Upper lobe of left lung (tissue), 6 donors: ENCODE results near the gene MMP11. TPM values are rescaled to one million over a fixed set of nuclear protein-coding genes. Genes with fewer than 3 reads are reported as not detected.
A peak's percentile ranks its signal among the peaks of the same experiment; 100 is the strongest.

Source experiments
- ATAC-seq, 2 donors: fragments of 200-7000 bp; cut with Tn5 transposase; one replicate each; pipeline ENCODE4 v1.9.1; 2022; ENCODE audit warnings: mild to moderate bottlenecking in 2 of 2, moderate library complexity in 2 of 2; ENCODE audit not compliant: low FRiP score in 2 of 2
- DNase-seq, 2 donors: peaks; one replicate each; pipeline ENCODE4 v3.0.0-alpha.2; 2019 to 2020
- H3K27ac ChIP-seq, 4 donors: fragments of 200-600 bp; sonication (generic); one replicate each; pipeline ENCODE4 v1.5.1; 2016 to 2019
- H3K27me3 ChIP-seq, 4 donors: fragments of 200-600 bp; sonication (generic); one replicate each; pipeline ENCODE4 v1.5.1; 2017 to 2019
- H3K36me3 ChIP-seq, 4 donors: fragments of 200-600 bp; sonication (generic); one replicate each; pipeline ENCODE4 v1.5.1; 2016 to 2019
- H3K4me1 ChIP-seq, 4 donors: fragments of 200-600 bp; sonication (generic); one replicate each; pipeline ENCODE4 v1.5.1; 2018 to 2019
- H3K4me3 ChIP-seq, 4 donors: fragments of 200-600 bp; sonication (generic); one replicate each; pipeline ENCODE4 v1.5.1; 2017 to 2019; ENCODE audit warnings: mild to moderate bottlenecking in 2 of 4, moderate library complexity in 1 of 4
- H3K9me3 ChIP-seq, 4 donors: fragments of 200-600 bp; sonication (generic); one replicate each; pipeline ENCODE4 v1.5.1; 2018 to 2019
- CTCF ChIP-seq, 6 experiments: fragments of 450-650 bp in 4 of 6; fragments of 200-600 bp in 2 of 6; sonication (generic) in 2 of 6; IDR thresholded peaks; one replicate each; pipeline ENCODE4 v1.5.1; 2016 to 2019; ENCODE audit warnings: antibody characterized with exemption in 6 of 6
- EP300 ChIP-seq, 4 donors: sonication (generic); formaldehyde crosslinking; IDR thresholded peaks; one replicate each; pipeline ENCODE4 v1.5.1; 2017; ENCODE audit warnings: antibody characterized with exemption in 4 of 4, control low read depth in 2 of 4
- POLR2A ChIP-seq, 4 donors: fragments of 450-650 bp; IDR thresholded peaks; one replicate each; pipeline ENCODE4 v1.5.1; 2016 to 2017; ENCODE audit warnings: antibody characterized with exemption in 4 of 4, mild to moderate bottlenecking in 2 of 4
- POLR2AphosphoS5 ChIP-seq, 2 donors: sonication (generic); formaldehyde crosslinking; IDR thresholded peaks; one replicate each; pipeline ENCODE4 v1.5.1; 2017; ENCODE audit warnings: antibody characterized with exemption in 2 of 2
- WGBS, 2 donors: methylation state at CpG; one replicate each; pipeline ENCODE4 v1.1.5; 2017 to 2018; 5-methylcytosine and 5-hydroxymethylcytosine counted together
- total RNA-seq, 6 donors: library from RNA; depleted of rRNA in 4 of 6; stranded (reverse); fragments of >200 nt in 4 of 6; gene quantifications; one replicate each; pipeline versions ENCODE4 v1.1.0 to v1.2.1, GENCODE V29; 2016 to 2021
- donor health status: DM: no; HTN: no; CAD: no; lungs with moderate emphysema.
- donor health status: DM: no; HTN: yes; CAD: no; lungs with severe emphysema.

The MMP11 gene
- total RNA-seq, 6 donors from 2014 or later: 0.57 to 7.7 (median 2.9) TPM; not detected in 3

- H3K27me3 ChIP-seq: no peaks in the 10 kb centered on the region
- no peak for DNase-seq
- H3K36me3 ChIP-seq: no peaks in the 10 kb centered on the region
- ATAC-seq: peak in 1 of 2 donors; percentile 83
- H3K9me3 ChIP-seq: no peaks in the 10 kb centered on the region
- H3K4me1 ChIP-seq: peaks cover 6 to 7% (median 7%) of the 10 kb centered on the region in 4 donors
- H3K4me3 ChIP-seq: no peak overlapping the region
- no peak overlapping the region for H3K27ac ChIP-seq
- 80 to 89% methylated on average over 2 to 14 of the region's 14 CpGs for WGBS, 2 donors
- TF ChIP-seq EP300 (IDR thresholded peaks at IDR 0.05): no peak
- TF ChIP-seq CTCF (IDR thresholded peaks at IDR 0.05): no peak
- no peak for TF ChIP-seq POLR2AphosphoS5 (IDR thresholded peaks at IDR 0.05)
- no peak for TF ChIP-seq POLR2A (IDR thresholded peaks at IDR 0.05)
Measured at GRCh38 chr22:23781511-23782183, 9.0 kb downstream of the MMP11 start.

DNA sequence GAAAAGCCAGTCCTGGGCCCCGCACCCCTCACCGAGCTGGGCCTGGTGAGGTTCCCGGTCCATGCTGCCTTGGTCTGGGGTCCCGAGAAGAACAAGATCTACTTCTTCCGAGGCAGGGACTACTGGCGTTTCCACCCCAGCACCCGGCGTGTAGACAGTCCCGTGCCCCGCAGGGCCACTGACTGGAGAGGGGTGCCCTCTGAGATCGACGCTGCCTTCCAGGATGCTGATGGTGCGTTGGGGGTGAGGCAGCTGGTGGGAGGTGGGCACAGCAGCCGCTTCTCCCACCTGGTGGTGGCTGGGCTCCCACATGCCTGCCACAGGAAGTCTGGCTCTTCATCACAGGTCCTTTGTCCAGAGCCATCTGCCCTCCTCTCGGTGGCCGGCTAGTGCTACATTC, 9.6 kb downstream of the MMP11 start:
- TF ChIP-seq CTCF (IDR thresholded peaks at IDR 0.05): no peak
- no peak for TF ChIP-seq EP300 (IDR thresholded peaks at IDR 0.05)
- TF ChIP-seq POLR2AphosphoS5 (IDR thresholded peaks at IDR 0.05): no peak
- no peak for TF ChIP-seq POLR2A (IDR thresholded peaks at IDR 0.05)
- WGBS, 2 donors: 93% methylated on average over 16 of the region's 16 CpGs; no CpG with 5 or more reads in 1 of the 2 donors

GRCh38 chr22:23782703-23783102, 10.1 kb downstream of the MMP11 start:
- Histone ChIP-seq H3K4me3 (no peak overlapping the region), H3K36me3 (no peaks in the 10 kb centered on the region), H3K27me3 (no peaks in the 10 kb centered on the region), H3K27ac (no peak overlapping the region), H3K9me3 (no peaks in the 10 kb centered on the region), H3K4me1 (peaks cover 8 to 12% (median 10%) of the 10 kb centered on the region in 4 donors)
- 85% methylated on average over 1 of the region's 1 CpG; no CpG with 5 or more reads in 1 of the 2 donors for WGBS, 2 donors
- TF ChIP-seq EP300 (IDR thresholded peaks at IDR 0.05): no peak
- no peak for TF ChIP-seq POLR2AphosphoS5 (IDR thresholded peaks at IDR 0.05)
- ATAC-seq (no peak), DNase-seq (no peak)

More for the DNA sequence above, 9.6 kb downstream of the MMP11 start:
- Histone ChIP-seq H3K4me1 (peaks cover 6 to 8% (median 7%) of the 10 kb centered on the region in 4 donors), H3K27me3 (no peaks in the 10 kb centered on the region), H3K27ac (no peak overlapping the region), H3K9me3 (no peaks in the 10 kb centered on the region), H3K4me3 (no peak overlapping the region), H3K36me3 (no peaks in the 10 kb centered on the region)
- DNase-seq (no peak), ATAC-seq (no peak)

GRCh38 chr22:23783265-23784150, 10.9 kb downstream of the MMP11 start:
- Histone ChIP-seq H3K9me3 (no peaks in the 10 kb centered on the region), H3K4me3 (no peak overlapping the region), H3K27ac (no peak overlapping the region), H3K36me3 (no peaks in the 10 kb centered on the region), H3K4me1 (peaks cover 16 to 20% (median 18%) of the 10 kb centered on the region in 4 donors), H3K27me3 (no peaks in the 10 kb centered on the region)
- DNase-seq: no peak
- 85 to 93% methylated on average over 8 to 15 of the region's 15 CpGs for WGBS, 2 donors
- TF ChIP-seq EP300 (IDR thresholded peaks at IDR 0.05): no peak
- no peak for TF ChIP-seq POLR2A (IDR thresholded peaks at IDR 0.05)
- no peak for TF ChIP-seq CTCF (IDR thresholded peaks at IDR 0.05)
- no peak for TF ChIP-seq POLR2AphosphoS5 (IDR thresholded peaks at IDR 0.05)
- ATAC-seq: no peak

GRCh38 chr22:23784215-23784732, 11.6 kb downstream of the MMP11 start:
- 56 to 79% methylated on average over 8 of the region's 8 CpGs for WGBS, 2 donors
- ATAC-seq (no peak), DNase-seq (no peak)
- Histone ChIP-seq H3K27me3 (no peaks in the 10 kb centered on the region), H3K36me3 (no peaks in the 10 kb centered on the region), H3K4me3 (no peak overlapping the region), H3K9me3 (no peaks in the 10 kb centered on the region), H3K27ac (no peak overlapping the region), H3K4me1 (peaks cover 19 to 27% (median 22%) of the 10 kb centered on the region in 4 donors)
- TF ChIP-seq EP300 (IDR thresholded peaks at IDR 0.05): no peak
- TF ChIP-seq POLR2A (IDR thresholded peaks at IDR 0.05): no peak
- no peak for TF ChIP-seq CTCF (IDR thresholded peaks at IDR 0.05)
- TF ChIP-seq POLR2AphosphoS5 (IDR thresholded peaks at IDR 0.05): no peak
